WTC11 (cell line): Measurements from ENCODE around the gene CD86. TPM values are rescaled to one million over a fixed set of nuclear protein-coding genes. Genes with fewer than 3 reads are reported as not detected.

ENCODE experiments used
- ATAC-seq: fragments of 200-7000 bp; cut with Tn5 transposase; 2 replicates; pipeline ENCODE4 v1.10.0; 2021; ENCODE audit warnings: mild to moderate bottlenecking, moderate library complexity
- CTCF ChIA-PET: fragments of 300-600 bp; sonication (Branson Sonifier 250); formaldehyde crosslinking; loops from one replicate; lab custom pipeline; 2021; ENCODE audit warnings: antibody characterized with exemption; lab: Charles Lee
- POLR2A ChIA-PET: fragments of 350-600 bp; sonication (Branson Sonifier 250); formaldehyde crosslinking; loops from one replicate; lab custom pipeline; 2021; ENCODE audit warnings: antibody characterized with exemption; lab: Charles Lee
- DNase-seq: peaks from one replicate; pipeline ENCODE4 v3.0.0; 2021; ENCODE audit warnings: low spot score
- H3K27ac Mint-ChIP-seq: 2 replicates; pipeline ENCODE4 v1.8.0; 2021; ENCODE audit warnings: mixed read lengths
- H3K27me3 Mint-ChIP-seq: 2 replicates; pipeline ENCODE4 v1.8.0; 2021; ENCODE audit warnings: low read depth, mild to moderate bottlenecking, moderate library complexity, mixed read lengths
- H3K36me3 Mint-ChIP-seq: 2 replicates; pipeline ENCODE4 v1.8.0; 2021; ENCODE audit warnings: mixed read lengths
- H3K4me1 Mint-ChIP-seq: 2 replicates; pipeline ENCODE4 v1.8.0; 2022; ENCODE audit warnings: mixed read lengths
- H3K4me3 Mint-ChIP-seq: 2 replicates; pipeline ENCODE4 v1.8.0; 2021; ENCODE audit warnings: mild to moderate bottlenecking, moderate library complexity, mixed read lengths
- H3K9me3 Mint-ChIP-seq: 2 replicates; pipeline ENCODE4 v1.8.0; 2021; ENCODE audit warnings: mixed read lengths
- ELF4 ChIP-seq: sonication (generic); formaldehyde crosslinking; IDR thresholded peaks from 2 replicates; pipeline ENCODE4 v1.8.1; 2022; ENCODE audit warnings: low read depth, mild to moderate bottlenecking, moderate library complexity, missing genetic modification reagents
- FOXP1 ChIP-seq: sonication (generic); formaldehyde crosslinking; IDR thresholded peaks from 2 replicates; pipeline ENCODE4 v1.8.0; 2022; ENCODE audit warnings: missing genetic modification reagents, mild to moderate bottlenecking, moderate library complexity, borderline replicate concordance
- JUN ChIP-seq: sonication (generic); formaldehyde crosslinking; IDR thresholded peaks from 2 replicates; pipeline ENCODE4 v1.8.0; 2023; ENCODE audit warnings: mild to moderate bottlenecking, missing genetic modification reagents
- KAT7 ChIP-seq: sonication (generic); formaldehyde crosslinking; IDR thresholded peaks from 2 replicates; pipeline ENCODE4 v1.8.1; 2023; ENCODE audit warnings: missing genetic modification reagents, mild to moderate bottlenecking, borderline replicate concordance
- NFATC4 ChIP-seq: fragments of 250-450 bp; sonication (Bioruptor Pico); IDR thresholded peaks from 2 replicates; pipeline ENCODE4 v1.9.0; 2021; ENCODE audit warnings: mild to moderate bottlenecking
- NR3C1 ChIP-seq: sonication (generic); formaldehyde crosslinking; conservative IDR thresholded peaks from 2 replicates; pipeline ENCODE4 v1.8.1; 2023; ENCODE audit warnings: low read depth, mild to moderate bottlenecking, missing genetic modification reagents
- PRRX2 ChIP-seq: fragments of 250-450 bp; sonication (Bioruptor Pico); IDR thresholded peaks from 2 replicates; pipeline ENCODE4 v1.8.0; 2021; ENCODE audit warnings: mild to moderate bottlenecking
- TCF7 ChIP-seq: sonication (generic); formaldehyde crosslinking; IDR thresholded peaks from 2 replicates; pipeline ENCODE4 v1.8.0; 2022; ENCODE audit warnings: mild to moderate bottlenecking, low read depth, missing genetic modification reagents, moderate library complexity
- total RNA-seq: library from RNA; stranded (reverse); gene quantifications from 3 replicates; pipeline ENCODE4 v1.2.3, GENCODE V29; 2021
- TF ChIP-seq, protein P1 (sequence below): sonication (generic); formaldehyde crosslinking; IDR thresholded peaks from 2 replicates; pipeline ENCODE4 v1.8.0; 2023; ENCODE audit warnings: mild to moderate bottlenecking, missing genetic modification reagents
- TF ChIP-seq, protein P2 (sequence below): fragments of 250-450 bp; sonication (Bioruptor Pico); IDR thresholded peaks from 2 replicates; pipeline ENCODE4 v2.1.2; 2022; ENCODE audit warnings: mild to moderate bottlenecking, moderate library complexity
- TF ChIP-seq, protein P3 (sequence below): sonication (generic); formaldehyde crosslinking; IDR thresholded peaks from 2 replicates; pipeline ENCODE4 v1.8.1; 2022; ENCODE audit warnings: mild to moderate bottlenecking, missing genetic modification reagents, moderate library complexity, borderline replicate concordance
- TF ChIP-seq, protein P4 (sequence below): sonication (generic); formaldehyde crosslinking; IDR thresholded peaks from 2 replicates; pipeline ENCODE4 v1.8.1; 2023; ENCODE audit warnings: mild to moderate bottlenecking, missing genetic modification reagents
- TF ChIP-seq, protein P5 (sequence below): sonication (generic); formaldehyde crosslinking; IDR thresholded peaks from 2 replicates; pipeline ENCODE4 v1.8.0; 2023; ENCODE audit warnings: missing genetic modification reagents, mild to moderate bottlenecking, borderline replicate concordance
- TF ChIP-seq, protein P6 (sequence below): sonication (generic); formaldehyde crosslinking; IDR thresholded peaks from 2 replicates; pipeline ENCODE4 v1.8.1; 2023; ENCODE audit warnings: mild to moderate bottlenecking, missing genetic modification reagents, borderline replicate concordance

CD86 gene
- total RNA-seq, 1 experiment from 2014 or later: 0.61 TPM

DNA sequence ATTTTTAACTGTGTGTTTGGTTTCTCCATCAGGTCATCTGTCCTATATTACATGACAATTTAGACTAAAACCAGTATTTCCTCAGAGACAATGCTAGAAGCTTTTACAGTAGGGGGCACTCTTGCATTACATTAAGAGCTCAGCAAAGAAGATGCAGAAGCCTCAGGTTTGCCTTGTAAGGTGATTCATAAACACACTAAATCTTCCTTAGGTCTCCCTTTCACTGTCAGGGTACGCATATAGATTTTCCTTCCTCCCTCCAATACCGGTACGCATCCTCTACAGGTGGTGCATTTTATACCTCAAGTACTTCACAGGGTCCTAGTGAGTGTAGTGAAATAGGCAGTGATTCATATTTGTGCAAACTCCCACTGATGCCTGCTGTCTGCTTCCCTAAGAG is 46.5 kb downstream of the CD86 start:
- CTCF ChIA-PET: interaction anchor here (0.5 to 3.9 kb wide), 24 partner anchors 9 to 599 kb away, joined by 3 to 36 read pairs (median 4); partner anchors contain the start of genes CASR and POLQ
- Mint-ChIP-seq H3K4me1 (peaks cover 4% of the 10 kb centered on the region; the same call in 1 of the 2 replicates), H3K4me3 (no peak overlapping the region), H3K27me3 (no peaks in the 10 kb centered on the region)
- TF ChIP-seq NR3C1: no peak
- no peak for TF ChIP-seq KAT7 (CRISPR knock-in tag)
- TF ChIP-seq, protein P1, sequence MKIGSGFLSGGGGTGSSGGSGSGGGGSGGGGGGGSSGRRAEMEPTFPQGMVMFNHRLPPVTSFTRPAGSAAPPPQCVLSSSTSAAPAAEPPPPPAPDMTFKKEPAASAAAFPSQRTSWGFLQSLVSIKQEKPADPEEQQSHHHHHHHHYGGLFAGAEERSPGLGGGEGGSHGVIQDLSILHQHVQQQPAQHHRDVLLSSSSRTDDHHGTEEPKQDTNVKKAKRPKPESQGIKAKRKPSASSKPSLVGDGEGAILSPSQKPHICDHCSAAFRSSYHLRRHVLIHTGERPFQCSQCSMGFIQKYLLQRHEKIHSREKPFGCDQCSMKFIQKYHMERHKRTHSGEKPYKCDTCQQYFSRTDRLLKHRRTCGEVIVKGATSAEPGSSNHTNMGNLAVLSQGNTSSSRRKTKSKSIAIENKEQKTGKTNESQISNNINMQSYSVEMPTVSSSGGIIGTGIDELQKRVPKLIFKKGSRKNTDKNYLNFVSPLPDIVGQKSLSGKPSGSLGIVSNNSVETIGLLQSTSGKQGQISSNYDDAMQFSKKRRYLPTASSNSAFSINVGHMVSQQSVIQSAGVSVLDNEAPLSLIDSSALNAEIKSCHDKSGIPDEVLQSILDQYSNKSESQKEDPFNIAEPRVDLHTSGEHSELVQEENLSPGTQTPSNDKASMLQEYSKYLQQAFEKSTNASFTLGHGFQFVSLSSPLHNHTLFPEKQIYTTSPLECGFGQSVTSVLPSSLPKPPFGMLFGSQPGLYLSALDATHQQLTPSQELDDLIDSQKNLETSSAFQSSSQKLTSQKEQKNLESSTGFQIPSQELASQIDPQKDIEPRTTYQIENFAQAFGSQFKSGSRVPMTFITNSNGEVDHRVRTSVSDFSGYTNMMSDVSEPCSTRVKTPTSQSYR: no peak
- TF ChIP-seq, protein P2, sequence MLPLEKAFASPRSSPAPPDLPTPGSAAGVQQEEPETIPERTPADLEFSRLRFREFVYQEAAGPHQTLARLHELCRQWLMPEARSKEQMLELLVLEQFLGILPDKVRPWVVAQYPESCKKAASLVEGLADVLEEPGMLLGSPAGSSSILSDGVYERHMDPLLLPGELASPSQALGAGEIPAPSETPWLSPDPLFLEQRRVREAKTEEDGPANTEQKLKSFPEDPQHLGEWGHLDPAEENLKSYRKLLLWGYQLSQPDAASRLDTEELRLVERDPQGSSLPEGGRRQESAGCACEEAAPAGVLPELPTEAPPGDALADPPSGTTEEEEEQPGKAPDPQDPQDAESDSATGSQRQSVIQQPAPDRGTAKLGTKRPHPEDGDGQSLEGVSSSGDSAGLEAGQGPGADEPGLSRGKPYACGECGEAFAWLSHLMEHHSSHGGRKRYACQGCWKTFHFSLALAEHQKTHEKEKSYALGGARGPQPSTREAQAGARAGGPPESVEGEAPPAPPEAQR (CRISPR knock-in tag): no peak
- TF ChIP-seq, all 79 proteins: peak for 0
- DNase-seq (no peak), ATAC-seq (peak; percentile 86)
- Mint-ChIP-seq H3K27ac (no peak overlapping the region), H3K9me3 (no peaks in the 10 kb centered on the region), H3K36me3 (no peaks in the 10 kb centered on the region)
- POLR2A ChIA-PET: interaction anchor here (1.4 kb wide), 1 partner anchor 10 kb away, joined by 4 read pairs; no protein-coding TSS in a partner anchor

DNA sequence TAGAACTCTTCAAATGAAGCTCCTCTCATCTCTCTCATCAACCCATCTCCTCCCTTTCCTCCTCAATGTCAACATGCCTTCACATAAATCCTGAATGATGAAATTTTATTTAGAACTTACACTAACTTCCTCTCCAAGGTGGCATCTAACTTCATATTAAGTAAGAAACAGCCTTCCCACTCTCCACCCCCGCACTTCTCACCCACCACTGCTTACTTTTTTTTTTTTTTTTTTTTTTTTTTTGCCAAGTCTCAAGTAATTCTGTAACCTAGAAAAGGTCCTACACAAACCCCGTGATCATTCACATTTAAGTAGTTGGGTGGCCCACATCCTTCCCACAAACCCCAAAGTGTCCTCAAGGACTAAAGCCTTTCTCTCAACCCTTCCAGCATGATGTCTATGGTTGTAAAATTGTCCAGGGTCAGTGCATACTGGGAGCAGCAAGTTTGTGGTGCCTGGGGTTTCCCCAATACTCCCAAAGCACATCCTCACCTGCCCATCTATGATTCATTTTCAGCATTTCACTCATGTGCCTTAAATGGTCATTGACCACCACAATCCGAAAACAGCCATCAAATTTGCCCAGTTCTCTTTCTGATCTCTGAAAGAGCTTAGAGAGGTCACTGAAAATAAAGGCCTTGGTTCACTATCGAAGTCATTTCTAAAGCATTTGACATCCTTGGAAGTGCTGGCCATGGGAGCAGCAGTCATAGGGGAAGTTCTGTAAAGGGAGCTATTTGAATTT is 47.2 kb downstream of the CD86 start:
- Mint-ChIP-seq H3K4me3 (no peak overlapping the region), H3K27ac (no peak overlapping the region), H3K27me3 (no peaks in the 10 kb centered on the region), H3K36me3 (no peaks in the 10 kb centered on the region), H3K4me1 (peaks cover 4% of the 10 kb centered on the region; the same call in 1 of the 2 replicates), H3K9me3 (no peaks in the 10 kb centered on the region)
- POLR2A ChIA-PET: interaction anchor here (1.4 kb wide), 1 partner anchor 9 kb away, joined by 4 read pairs; no protein-coding TSS in a partner anchor
- CTCF ChIA-PET: interaction anchor here (0.5 to 3.9 kb wide), 21 partner anchors 9 to 556 kb away, joined by 3 to 36 read pairs (median 4); partner anchors contain the start of genes CASR and POLQ
- no peak for ATAC-seq
- TF ChIP-seq NFATC4 (CRISPR knock-in tag): no peak
- no peak for TF ChIP-seq ELF4 (CRISPR knock-in tag)
- no peak for TF ChIP-seq TCF7 (CRISPR knock-in tag)
- TF ChIP-seq JUN: no peak
- TF ChIP-seq FOXP1 (CRISPR knock-in tag): no peak
- TF ChIP-seq, protein P3, sequence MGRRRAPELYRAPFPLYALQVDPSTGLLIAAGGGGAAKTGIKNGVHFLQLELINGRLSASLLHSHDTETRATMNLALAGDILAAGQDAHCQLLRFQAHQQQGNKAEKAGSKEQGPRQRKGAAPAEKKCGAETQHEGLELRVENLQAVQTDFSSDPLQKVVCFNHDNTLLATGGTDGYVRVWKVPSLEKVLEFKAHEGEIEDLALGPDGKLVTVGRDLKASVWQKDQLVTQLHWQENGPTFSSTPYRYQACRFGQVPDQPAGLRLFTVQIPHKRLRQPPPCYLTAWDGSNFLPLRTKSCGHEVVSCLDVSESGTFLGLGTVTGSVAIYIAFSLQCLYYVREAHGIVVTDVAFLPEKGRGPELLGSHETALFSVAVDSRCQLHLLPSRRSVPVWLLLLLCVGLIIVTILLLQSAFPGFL (CRISPR knock-in tag): no peak
- TF ChIP-seq, protein P4, sequence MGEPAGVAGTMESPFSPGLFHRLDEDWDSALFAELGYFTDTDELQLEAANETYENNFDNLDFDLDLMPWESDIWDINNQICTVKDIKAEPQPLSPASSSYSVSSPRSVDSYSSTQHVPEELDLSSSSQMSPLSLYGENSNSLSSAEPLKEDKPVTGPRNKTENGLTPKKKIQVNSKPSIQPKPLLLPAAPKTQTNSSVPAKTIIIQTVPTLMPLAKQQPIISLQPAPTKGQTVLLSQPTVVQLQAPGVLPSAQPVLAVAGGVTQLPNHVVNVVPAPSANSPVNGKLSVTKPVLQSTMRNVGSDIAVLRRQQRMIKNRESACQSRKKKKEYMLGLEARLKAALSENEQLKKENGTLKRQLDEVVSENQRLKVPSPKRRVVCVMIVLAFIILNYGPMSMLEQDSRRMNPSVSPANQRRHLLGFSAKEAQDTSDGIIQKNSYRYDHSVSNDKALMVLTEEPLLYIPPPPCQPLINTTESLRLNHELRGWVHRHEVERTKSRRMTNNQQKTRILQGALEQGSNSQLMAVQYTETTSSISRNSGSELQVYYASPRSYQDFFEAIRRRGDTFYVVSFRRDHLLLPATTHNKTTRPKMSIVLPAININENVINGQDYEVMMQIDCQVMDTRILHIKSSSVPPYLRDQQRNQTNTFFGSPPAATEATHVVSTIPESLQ (CRISPR knock-in tag): no peak
- TF ChIP-seq, protein P5, sequence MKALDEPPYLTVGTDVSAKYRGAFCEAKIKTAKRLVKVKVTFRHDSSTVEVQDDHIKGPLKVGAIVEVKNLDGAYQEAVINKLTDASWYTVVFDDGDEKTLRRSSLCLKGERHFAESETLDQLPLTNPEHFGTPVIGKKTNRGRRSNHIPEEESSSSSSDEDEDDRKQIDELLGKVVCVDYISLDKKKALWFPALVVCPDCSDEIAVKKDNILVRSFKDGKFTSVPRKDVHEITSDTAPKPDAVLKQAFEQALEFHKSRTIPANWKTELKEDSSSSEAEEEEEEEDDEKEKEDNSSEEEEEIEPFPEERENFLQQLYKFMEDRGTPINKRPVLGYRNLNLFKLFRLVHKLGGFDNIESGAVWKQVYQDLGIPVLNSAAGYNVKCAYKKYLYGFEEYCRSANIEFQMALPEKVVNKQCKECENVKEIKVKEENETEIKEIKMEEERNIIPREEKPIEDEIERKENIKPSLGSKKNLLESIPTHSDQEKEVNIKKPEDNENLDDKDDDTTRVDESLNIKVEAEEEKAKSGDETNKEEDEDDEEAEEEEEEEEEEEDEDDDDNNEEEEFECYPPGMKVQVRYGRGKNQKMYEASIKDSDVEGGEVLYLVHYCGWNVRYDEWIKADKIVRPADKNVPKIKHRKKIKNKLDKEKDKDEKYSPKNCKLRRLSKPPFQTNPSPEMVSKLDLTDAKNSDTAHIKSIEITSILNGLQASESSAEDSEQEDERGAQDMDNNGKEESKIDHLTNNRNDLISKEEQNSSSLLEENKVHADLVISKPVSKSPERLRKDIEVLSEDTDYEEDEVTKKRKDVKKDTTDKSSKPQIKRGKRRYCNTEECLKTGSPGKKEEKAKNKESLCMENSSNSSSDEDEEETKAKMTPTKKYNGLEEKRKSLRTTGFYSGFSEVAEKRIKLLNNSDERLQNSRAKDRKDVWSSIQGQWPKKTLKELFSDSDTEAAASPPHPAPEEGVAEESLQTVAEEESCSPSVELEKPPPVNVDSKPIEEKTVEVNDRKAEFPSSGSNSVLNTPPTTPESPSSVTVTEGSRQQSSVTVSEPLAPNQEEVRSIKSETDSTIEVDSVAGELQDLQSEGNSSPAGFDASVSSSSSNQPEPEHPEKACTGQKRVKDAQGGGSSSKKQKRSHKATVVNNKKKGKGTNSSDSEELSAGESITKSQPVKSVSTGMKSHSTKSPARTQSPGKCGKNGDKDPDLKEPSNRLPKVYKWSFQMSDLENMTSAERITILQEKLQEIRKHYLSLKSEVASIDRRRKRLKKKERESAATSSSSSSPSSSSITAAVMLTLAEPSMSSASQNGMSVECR (CRISPR knock-in tag): no peak
- TF ChIP-seq PRRX2: no peak
- TF ChIP-seq, protein P6, sequence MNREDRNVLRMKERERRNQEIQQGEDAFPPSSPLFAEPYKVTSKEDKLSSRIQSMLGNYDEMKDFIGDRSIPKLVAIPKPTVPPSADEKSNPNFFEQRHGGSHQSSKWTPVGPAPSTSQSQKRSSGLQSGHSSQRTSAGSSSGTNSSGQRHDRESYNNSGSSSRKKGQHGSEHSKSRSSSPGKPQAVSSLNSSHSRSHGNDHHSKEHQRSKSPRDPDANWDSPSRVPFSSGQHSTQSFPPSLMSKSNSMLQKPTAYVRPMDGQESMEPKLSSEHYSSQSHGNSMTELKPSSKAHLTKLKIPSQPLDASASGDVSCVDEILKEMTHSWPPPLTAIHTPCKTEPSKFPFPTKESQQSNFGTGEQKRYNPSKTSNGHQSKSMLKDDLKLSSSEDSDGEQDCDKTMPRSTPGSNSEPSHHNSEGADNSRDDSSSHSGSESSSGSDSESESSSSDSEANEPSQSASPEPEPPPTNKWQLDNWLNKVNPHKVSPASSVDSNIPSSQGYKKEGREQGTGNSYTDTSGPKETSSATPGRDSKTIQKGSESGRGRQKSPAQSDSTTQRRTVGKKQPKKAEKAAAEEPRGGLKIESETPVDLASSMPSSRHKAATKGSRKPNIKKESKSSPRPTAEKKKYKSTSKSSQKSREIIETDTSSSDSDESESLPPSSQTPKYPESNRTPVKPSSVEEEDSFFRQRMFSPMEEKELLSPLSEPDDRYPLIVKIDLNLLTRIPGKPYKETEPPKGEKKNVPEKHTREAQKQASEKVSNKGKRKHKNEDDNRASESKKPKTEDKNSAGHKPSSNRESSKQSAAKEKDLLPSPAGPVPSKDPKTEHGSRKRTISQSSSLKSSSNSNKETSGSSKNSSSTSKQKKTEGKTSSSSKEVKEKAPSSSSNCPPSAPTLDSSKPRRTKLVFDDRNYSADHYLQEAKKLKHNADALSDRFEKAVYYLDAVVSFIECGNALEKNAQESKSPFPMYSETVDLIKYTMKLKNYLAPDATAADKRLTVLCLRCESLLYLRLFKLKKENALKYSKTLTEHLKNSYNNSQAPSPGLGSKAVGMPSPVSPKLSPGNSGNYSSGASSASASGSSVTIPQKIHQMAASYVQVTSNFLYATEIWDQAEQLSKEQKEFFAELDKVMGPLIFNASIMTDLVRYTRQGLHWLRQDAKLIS: no peak
- no peak for DNase-seq
